Neuronal stem cell (in vitro differentiated cells): ENCODE measurements around the gene PLCB3. TPM values are rescaled to one million over a fixed set of nuclear protein-coding genes. Genes with fewer than 3 reads are reported as not detected.

Experiments used
- DNase-seq: peaks from one replicate; pipeline ENCODE4 v3.0.0-alpha.2; 2013; ENCODE audit warnings: low spot score
- H2AFZ ChIP-seq: one replicate; pipeline ENCODE4 v1.6.1; 2013; ENCODE audit warnings: mild to moderate bottlenecking, low read length, inconsistent platforms
- H2AK5ac ChIP-seq: 2 replicates; pipeline ENCODE4 v1.6.1; 2013; ENCODE audit warnings: low read depth, mild to moderate bottlenecking, inconsistent platforms, low read length, moderate library complexity, mixed read lengths
- H2BK120ac ChIP-seq: 2 replicates; pipeline ENCODE4 v1.6.1; 2013; ENCODE audit warnings: low read depth, mild to moderate bottlenecking, inconsistent platforms, low read length, moderate library complexity, mixed read lengths
- H2BK12ac ChIP-seq: one replicate; pipeline ENCODE4 v1.6.1; 2013; ENCODE audit warnings: low read length, inconsistent platforms
- H2BK15ac ChIP-seq: 2 replicates; pipeline ENCODE4 v1.6.1; 2013; ENCODE audit warnings: mild to moderate bottlenecking, low read length, inconsistent platforms, mixed read lengths
- H2BK5ac ChIP-seq: one replicate; pipeline ENCODE4 v1.6.1; 2013; ENCODE audit warnings: inconsistent platforms, mild to moderate bottlenecking, low read length, moderate library complexity
- H3K14ac ChIP-seq: one replicate; pipeline ENCODE4 v1.6.1; 2013; ENCODE audit warnings: low read length, inconsistent platforms
- H3K18ac ChIP-seq: 2 replicates; pipeline ENCODE4 v1.6.1; 2013; ENCODE audit warnings: low read length, inconsistent platforms
- H3K23ac ChIP-seq: 2 replicates; pipeline ENCODE4 v1.6.1; 2013; ENCODE audit warnings: low read depth, mild to moderate bottlenecking, mixed read lengths, low read length, inconsistent platforms; ENCODE audit not compliant: poor library complexity
- H3K27ac ChIP-seq: replicated peaks from 3 replicates; pipeline ENCODE4 v1.5.1; 2013; ENCODE audit warnings: low read length, inconsistent platforms
- H3K27me3 ChIP-seq, 3 experiments: 2 replicates each; pipeline ENCODE4 v1.6.1; 2013; ENCODE audit warnings: low read length in 3 of 3, mild to moderate bottlenecking in 2 of 3, inconsistent platforms in 1 of 3, low read depth in 1 of 3, mixed read lengths in 1 of 3, moderate library complexity in 1 of 3; ENCODE audit not compliant: control insufficient read depth in 3 of 3, insufficient read depth in 3 of 3
- H3K36me3 ChIP-seq, 2 donors: replicated peaks in 1 of 2; 2 replicates each; pipeline ENCODE4 v1.6.1; 2013; ENCODE audit warnings: low read length in 2 of 2; ENCODE audit not compliant: control insufficient read depth in 2 of 2, insufficient read depth in 2 of 2
- H3K4ac ChIP-seq: 2 replicates; pipeline ENCODE4 v1.6.1; 2013; ENCODE audit warnings: inconsistent platforms, mild to moderate bottlenecking, low read length, moderate library complexity
- H3K4me1 ChIP-seq, 2 donors: 1 replicate in 1 of 2; 2 replicates in 1 of 2; pipeline ENCODE4 v1.6.1; 2013; ENCODE audit warnings: low read length in 2 of 2, low read depth in 1 of 2; ENCODE audit not compliant: control insufficient read depth in 2 of 2, insufficient read depth in 1 of 2
- H3K4me2 ChIP-seq: one replicate; pipeline ENCODE4 v1.6.1; 2013; ENCODE audit warnings: mild to moderate bottlenecking, low read length, inconsistent platforms; ENCODE audit not compliant: insufficient read depth, poor library complexity, severe bottlenecking
- H3K4me3 ChIP-seq, 2 donors: 2 replicates each; pipeline ENCODE4 v1.5.1; 2013; ENCODE audit warnings: low read length in 2 of 2, mild to moderate bottlenecking in 2 of 2, inconsistent platforms in 1 of 2, moderate library complexity in 1 of 2
- H3K79me1 ChIP-seq: one replicate; pipeline ENCODE4 v1.6.1; 2013; ENCODE audit warnings: low read depth, mild to moderate bottlenecking, inconsistent platforms, low read length, moderate library complexity
- H3K9ac ChIP-seq: one replicate; pipeline ENCODE4 v1.6.1; 2013; ENCODE audit warnings: mild to moderate bottlenecking, low read depth, low read length, inconsistent platforms; ENCODE audit not compliant: poor library complexity
- H3K9me3 ChIP-seq, 2 donors: replicated peaks in 1 of 2; 2 replicates each; pipeline versions ENCODE3 to v1.6.1; 2013; ENCODE audit warnings: low read length in 2 of 2, mild to moderate bottlenecking in 2 of 2, inconsistent platforms in 1 of 2, low read depth in 1 of 2, mixed read lengths in 1 of 2, moderate library complexity in 1 of 2; ENCODE audit not compliant: control insufficient read depth in 2 of 2, insufficient read depth in 1 of 2
- H4K8ac ChIP-seq: one replicate; pipeline ENCODE4 v1.6.1; 2013; ENCODE audit warnings: low read depth, mild to moderate bottlenecking, inconsistent platforms, low read length, moderate library complexity
- H4K91ac ChIP-seq: one replicate; pipeline ENCODE4 v1.6.1; 2013; ENCODE audit warnings: low read length, low read depth, mild to moderate bottlenecking, inconsistent platforms; ENCODE audit not compliant: poor library complexity
- WGBS, 2 donors: extraction: QIAGEN DNeasy Blood & Tissue Kit; methylation state at CpG; one replicate each; pipeline ENCODE4 v1.1.7; 2013; ENCODE audit warnings: missing lambda C conversion rate in 2 of 2, mixed read lengths in 1 of 2; ENCODE audit not compliant: insufficient read length in 2 of 2, insufficient replicate concordance in 1 of 2; ENCODE audit errors: extremely low coverage in 2 of 2; 5-methylcytosine and 5-hydroxymethylcytosine counted together
- small RNA-seq: library from polyadenylated mRNA; stranded (forward); fragments of <200 nt; extraction: miRNeasy Mini kit (QIAGEN cat#:217004); gene quantifications from one replicate; pipeline ENCODE3, GENCODE V24; 2013; ENCODE audit not compliant: insufficient read depth

The PLCB3 gene

GRCh38 chr11:64317961-64318765 lies 66.8 kb downstream of the PLCB3 start, which contains the start of gene PRDX5:
TSS of gene PRDX5 (plus strand) at chr11:64318121. CDS start at chr11:64318216, 95 bp downstream.
- Histone ChIP-seq H3K4ac (peak within 1 kb of the TSS; percentile 66), H3K4me3 (peak within 1 kb of the TSS; percentile 72 to 95), H2AFZ (peak within 1 kb of the TSS; percentile 77), H3K9me3 (peaks cover 0 to 2% of the 10 kb centered on the region in 2 donors), H2BK12ac (no peak within 1 kb of the TSS), H2AK5ac (peak within 1 kb of the TSS; percentile 94), H4K91ac (peak within 1 kb of the TSS; percentile 53), H2BK5ac (peak within 1 kb of the TSS; percentile 98), H3K27ac (peak within 1 kb of the TSS; percentile 95), H3K4me1 (peaks cover 9 to 16% of the 10 kb centered on the region in 2 donors), H2BK15ac (peak within 1 kb of the TSS; percentile 75), H2BK120ac (peak within 1 kb of the TSS; percentile 31), H3K36me3 (peaks cover 18 to 43% of the 10 kb centered on the region in 2 donors), H3K27me3 (no peaks in the 10 kb centered on the region), H3K23ac (peak within 1 kb of the TSS; percentile 98), H4K8ac (peak within 1 kb of the TSS; percentile 92), H3K4me2 (peak within 1 kb of the TSS; percentile 92), H3K18ac (peak within 1 kb of the TSS; percentile 97), H3K14ac (peak within 1 kb of the TSS; percentile 75), H3K9ac (peak within 1 kb of the TSS; percentile 97), H3K79me1 (peaks cover 23% of the 10 kb centered on the region)
- peak; percentile 95 for DNase-seq
- no CpG with 5 or more reads among the region's 61 CpGs for WGBS, 2 donors

Small RNAs within 50 kb of the gene (small RNA-seq; reads per million reads assigned to genes)
- not detected for gene RF00019
